Breast epithelium (tissue), 4 donors: ENCODE data around the gene WNT11. TPM values are rescaled to one million over a fixed set of nuclear protein-coding genes. Genes with fewer than 3 reads are reported as not detected.

Experiments used
- DNase-seq, 2 donors: peaks; one replicate each; pipeline ENCODE4 v3.0.0-alpha.2; 2019; ENCODE audit warnings: low spot score in 2 of 2
- H3K27ac ChIP-seq, 2 donors: fragments of 200-600 bp; sonication (generic) in 1 of 2; one replicate each; pipeline ENCODE4 v1.5.1; 2016 to 2019; ENCODE audit warnings: mild to moderate bottlenecking in 1 of 2
- H3K27me3 ChIP-seq, 2 donors: fragments of 200-600 bp; sonication (generic) in 1 of 2; one replicate each; pipeline versions ENCODE4 v1.5.1 to v1.6.0; 2017 to 2019; ENCODE audit warnings: control low read depth in 1 of 2, mild to moderate bottlenecking in 1 of 2
- H3K36me3 ChIP-seq: fragments of 200-600 bp; one replicate; pipeline ENCODE4 v1.5.1; 2019
- H3K4me1 ChIP-seq, 2 donors: fragments of 200-600 bp; sonication (generic); one replicate each; pipeline ENCODE4 v1.5.1; 2016 to 2019; ENCODE audit warnings: control low read depth in 1 of 2
- H3K4me3 ChIP-seq, 3 donors: fragments of 200-600 bp; sonication (generic); 1 replicate in 2 of 3; 2 replicates in 1 of 3; pipeline ENCODE4 v1.5.1; 2016 to 2019; ENCODE audit warnings: mild to moderate bottlenecking in 3 of 3, moderate library complexity in 2 of 3
- H3K9me3 ChIP-seq, 2 donors: fragments of 200-600 bp; sonication (generic) in 1 of 2; one replicate each; pipeline ENCODE4 v1.5.1; 2016 to 2019; ENCODE audit warnings: control low read depth in 1 of 2
- CTCF ChIP-seq, 3 donors: fragments of 450-650 bp; IDR thresholded peaks; one replicate each; pipeline ENCODE4 v1.5.1; 2016 to 2017; ENCODE audit warnings: antibody characterized with exemption in 3 of 3, mild to moderate bottlenecking in 3 of 3, moderate library complexity in 3 of 3
- POLR2A ChIP-seq: fragments of 450-650 bp; IDR thresholded peaks from one replicate; pipeline ENCODE4 v1.6.1; 2016; ENCODE audit warnings: antibody characterized with exemption, mild to moderate bottlenecking, moderate library complexity
- POLR2AphosphoS5 ChIP-seq, 3 donors: sonication (generic); formaldehyde crosslinking; IDR thresholded peaks; one replicate each; pipeline ENCODE4 v1.6.1; 2017; ENCODE audit warnings: antibody characterized with exemption in 3 of 3
- intact Hi-C: fragments of 100-400 bp; cut with DNase I; formaldehyde crosslinking; loops from one replicate; pipeline ENCODE4 v1.15.1; 2023; ENCODE audit warnings: low total_unique reads
- total RNA-seq, 3 donors: library from RNA; depleted of rRNA; stranded (reverse); fragments of >200 nt; gene quantifications; one replicate each; pipeline ENCODE4 v1.1.0, GENCODE V29; 2016

WNT11 gene
- total RNA-seq, 3 donors from 2014 or later, result 7.0 to 70.6 (median 17.7) TPM

GRCh38 chr11:76245720-76246119 is 39.4 kb upstream of the WNT11 start:
- intact Hi-C loops, result no loop called here
- Histone ChIP-seq H3K4me3 (no peak overlapping the region), H3K4me1 (no peaks in the 10 kb centered on the region), H3K27ac (no peak overlapping the region), H3K27me3 (no peaks in the 10 kb centered on the region), H3K36me3 (no peaks in the 10 kb centered on the region), H3K9me3 (peaks cover 10 to 11% of the 10 kb centered on the region in 2 donors)
- DNase-seq, result no peak
- TF ChIP-seq CTCF (IDR thresholded peaks at IDR 0.05) (no peak), POLR2A (no peak), POLR2AphosphoS5 (IDR thresholded peaks at IDR 0.05) (no peak)

- no peaks in the 10 kb centered on the region for H3K4me1 ChIP-seq
- no peak overlapping the region for H3K27ac ChIP-seq
- H3K27me3 ChIP-seq, result no peaks in the 10 kb centered on the region
- no peak overlapping the region for H3K4me3 ChIP-seq
- intact Hi-C loops, result no loop called here
- no peaks in the 10 kb centered on the region for H3K9me3 ChIP-seq
- no peak for DNase-seq
- H3K36me3 ChIP-seq, result no peaks in the 10 kb centered on the region
- TF ChIP-seq CTCF (IDR thresholded peaks at IDR 0.05) (no peak), POLR2AphosphoS5 (IDR thresholded peaks at IDR 0.05) (no peak), POLR2A (no peak)
Observed at GRCh38 chr11:76244316-76244851, 38.1 kb upstream of the WNT11 start.

- Histone ChIP-seq H3K9me3 (no peaks in the 10 kb centered on the region), H3K27me3 (no peaks in the 10 kb centered on the region), H3K27ac (no peak overlapping the region), H3K4me3 (no peak overlapping the region), H3K36me3 (no peaks in the 10 kb centered on the region), H3K4me1 (no peaks in the 10 kb centered on the region)
- TF ChIP-seq POLR2A, result no peak
- no peak for TF ChIP-seq POLR2AphosphoS5 (IDR thresholded peaks at IDR 0.05)
- TF ChIP-seq CTCF (IDR thresholded peaks at IDR 0.05), result no peak
- intact Hi-C loops, result no loop called here
- no peak for DNase-seq
Observed at GRCh38 chr11:76243957-76244285, 37.6 kb upstream of the WNT11 start.

- Histone ChIP-seq H3K9me3 (no peaks in the 10 kb centered on the region), H3K4me1 (no peaks in the 10 kb centered on the region), H3K36me3 (no peaks in the 10 kb centered on the region), H3K4me3 (no peak overlapping the region), H3K27ac (no peak overlapping the region), H3K27me3 (no peaks in the 10 kb centered on the region)
- no peak for DNase-seq
- TF ChIP-seq CTCF (IDR thresholded peaks at IDR 0.05), result no peak
- TF ChIP-seq POLR2AphosphoS5 (IDR thresholded peaks at IDR 0.05), result no peak
- TF ChIP-seq POLR2A, result no peak
- intact Hi-C loops, result no loop called here
Observed at GRCh38 chr11:76243193-76243956, 37.1 kb upstream of the WNT11 start.

- no peak overlapping the region for H3K4me3 ChIP-seq
- no peak for DNase-seq
- H3K36me3 ChIP-seq, result no peaks in the 10 kb centered on the region
- intact Hi-C loops, result no loop called here
- no peak overlapping the region for H3K27ac ChIP-seq
- no peaks in the 10 kb centered on the region for H3K9me3 ChIP-seq
- H3K27me3 ChIP-seq, result no peaks in the 10 kb centered on the region
- TF ChIP-seq CTCF (IDR thresholded peaks at IDR 0.05) (no peak), POLR2A (no peak), POLR2AphosphoS5 (IDR thresholded peaks at IDR 0.05) (no peak)
- H3K4me1 ChIP-seq, result no peaks in the 10 kb centered on the region
Observed at GRCh38 chr11:76242004-76242779, 35.9 kb upstream of the WNT11 start.
